GM18508 (cell line): ENCODE data around the gene DLGAP1.

Experiments
- ATAC-seq: cut with Tn5 transposase; IDR thresholded peaks from one replicate; pipeline ENCODE4 v1.9.1; 2021; ENCODE audit warnings: moderate number of reproducible peaks; ENCODE audit not compliant: insufficient read depth, unreplicated experiment

Gene DLGAP1

GRCh38 chr18:3757361-3757760, 697.7 kb downstream of the DLGAP1 start:
- no peak for ATAC-seq

GRCh38 chr18:3753106-3753505, 702.0 kb downstream of the DLGAP1 start:
- no peak for ATAC-seq

GRCh38 chr18:3748086-3748485, 707.0 kb downstream of the DLGAP1 start:
- ATAC-seq = no peak

- no peak for ATAC-seq
Observed at GRCh38 chr18:3747176-3747973, 707.7 kb downstream of the DLGAP1 start.

GRCh38 chr18:3742541-3742940, 712.6 kb downstream of the DLGAP1 start:
- no peak for ATAC-seq

- ATAC-seq = no peak
Observed at GRCh38 chr18:3741333-3741732, 713.8 kb downstream of the DLGAP1 start.

- ATAC-seq = no peak
Observed at GRCh38 chr18:3728704-3729437, 726.2 kb downstream of the DLGAP1 start.

- ATAC-seq = no peak
Observed at GRCh38 chr18:3727274-3727673, 727.8 kb downstream of the DLGAP1 start.

GRCh38 chr18:3726238-3726951, 728.7 kb downstream of the DLGAP1 start:
- ATAC-seq = no peak

- no peak for ATAC-seq
Observed at GRCh38 chr18:3725115-3725514, 730.0 kb downstream of the DLGAP1 start.

- ATAC-seq = no peak
Observed at GRCh38 chr18:3723554-3723953, 731.6 kb downstream of the DLGAP1 start.

GRCh38 chr18:3722649-3723433, 732.3 kb downstream of the DLGAP1 start:
- ATAC-seq = no peak

GRCh38 chr18:3721771-3722648, 733.1 kb downstream of the DLGAP1 start:
- ATAC-seq = no peak

GRCh38 chr18:3720818-3721545, 734.1 kb downstream of the DLGAP1 start:
- no peak for ATAC-seq

- no peak for ATAC-seq
Observed at GRCh38 chr18:3720159-3720558, 734.9 kb downstream of the DLGAP1 start.

GRCh38 chr18:3717376-3718025, 737.6 kb downstream of the DLGAP1 start:
- ATAC-seq = no peak

- no peak for ATAC-seq
Observed at GRCh38 chr18:3716116-3716660, 738.9 kb downstream of the DLGAP1 start.
